ENCODE results near the gene ZNF415. TPM values are rescaled to one million over a fixed set of nuclear protein-coding genes. Genes with fewer than 3 reads are reported as not detected.

ZNF415 gene
- total and polyA plus RNA-seq, 9 of the 15 experiments (the other 6 are each of a cell fraction or from before 2014, with no cell fraction given): 0.06 to 0.82 (median 0.14) TPM; not detected in 2

DNA sequence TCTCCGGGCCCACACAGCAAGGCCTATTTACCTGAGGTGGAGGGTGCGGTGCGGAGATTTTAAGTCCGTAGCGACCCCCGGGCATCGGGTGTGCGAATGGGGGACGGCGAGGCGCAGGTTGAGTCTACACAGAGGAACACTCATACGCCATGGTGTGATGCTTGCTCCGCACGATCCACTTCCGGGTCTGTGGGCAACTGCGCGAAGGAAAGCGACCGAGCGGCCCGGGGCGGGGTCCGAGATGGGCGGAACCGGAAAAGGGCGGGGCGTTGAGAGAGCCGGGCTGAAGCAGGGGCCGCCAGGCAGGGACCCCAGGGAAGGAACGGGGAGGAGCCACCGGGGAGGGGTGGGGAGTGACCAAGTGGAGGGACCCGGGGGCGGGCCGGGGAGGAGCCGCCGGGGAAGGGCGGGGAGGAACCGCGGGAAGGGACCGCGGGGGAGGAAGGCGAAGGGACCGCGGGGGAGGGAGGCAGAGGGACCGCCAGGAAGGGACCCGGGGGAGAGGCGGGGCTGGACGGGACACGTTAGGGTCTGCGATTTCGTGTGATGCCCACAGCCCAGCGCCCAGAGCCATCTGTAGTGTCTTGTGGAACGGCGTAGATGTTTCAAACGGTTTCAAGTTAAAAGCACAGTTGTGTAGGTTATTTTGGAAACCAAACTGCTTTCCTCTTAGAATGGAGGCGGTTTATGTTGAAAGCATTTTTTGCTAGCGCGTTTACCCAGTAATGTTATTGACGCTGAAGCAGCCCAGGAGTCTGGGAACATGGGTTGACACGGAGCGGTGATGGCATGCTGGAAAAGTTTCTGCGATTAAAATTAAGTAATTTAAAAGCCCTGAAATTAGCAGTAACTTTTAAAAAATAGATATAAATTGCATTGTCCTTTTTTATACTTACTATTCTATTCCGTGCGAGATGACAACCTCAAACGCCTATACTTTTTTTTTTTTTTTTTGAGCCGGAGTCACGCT is 29.2 kb downstream of the ZNF415 start, which contains the start of gene ZNF160 (continued):
- peak; percentile 52; the same call in 1 of the 2 replicates for TF ChIP-seq ARID1B (IDR thresholded peaks at IDR 0.05)
- TF ChIP-seq MAZ (CRISPR knock-in tag; conservative IDR thresholded peaks at IDR 0.05 in 1 of 2, IDR thresholded peaks at IDR 0.05 in 1 of 2): peak; percentile 48 to 69; a peak in 2 of 4 replicates
- TF ChIP-seq, protein P1, sequence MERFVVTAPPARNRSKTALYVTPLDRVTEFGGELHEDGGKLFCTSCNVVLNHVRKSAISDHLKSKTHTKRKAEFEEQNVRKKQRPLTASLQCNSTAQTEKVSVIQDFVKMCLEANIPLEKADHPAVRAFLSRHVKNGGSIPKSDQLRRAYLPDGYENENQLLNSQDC (CRISPR knock-in tag; IDR thresholded peaks at IDR 0.05): no peak
- TF ChIP-seq RNF2 (IDR thresholded peaks at IDR 0.05): no peak
- TF ChIP-seq, protein P2, sequence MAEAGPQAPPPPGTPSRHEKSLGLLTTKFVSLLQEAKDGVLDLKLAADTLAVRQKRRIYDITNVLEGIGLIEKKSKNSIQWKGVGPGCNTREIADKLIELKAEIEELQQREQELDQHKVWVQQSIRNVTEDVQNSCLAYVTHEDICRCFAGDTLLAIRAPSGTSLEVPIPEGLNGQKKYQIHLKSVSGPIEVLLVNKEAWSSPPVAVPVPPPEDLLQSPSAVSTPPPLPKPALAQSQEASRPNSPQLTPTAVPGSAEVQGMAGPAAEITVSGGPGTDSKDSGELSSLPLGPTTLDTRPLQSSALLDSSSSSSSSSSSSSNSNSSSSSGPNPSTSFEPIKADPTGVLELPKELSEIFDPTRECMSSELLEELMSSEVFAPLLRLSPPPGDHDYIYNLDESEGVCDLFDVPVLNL (CRISPR knock-in tag; IDR thresholded peaks at IDR 0.05; ENCODE audit: low read depth): no peak
- peak; percentile 47 for TF ChIP-seq SAP30 (IDR thresholded peaks at IDR 0.05; ENCODE audit: borderline replicate concordance, insufficient read depth, low read depth, low read length, poor library complexity, severe bottlenecking)
- TF ChIP-seq, protein P3, sequence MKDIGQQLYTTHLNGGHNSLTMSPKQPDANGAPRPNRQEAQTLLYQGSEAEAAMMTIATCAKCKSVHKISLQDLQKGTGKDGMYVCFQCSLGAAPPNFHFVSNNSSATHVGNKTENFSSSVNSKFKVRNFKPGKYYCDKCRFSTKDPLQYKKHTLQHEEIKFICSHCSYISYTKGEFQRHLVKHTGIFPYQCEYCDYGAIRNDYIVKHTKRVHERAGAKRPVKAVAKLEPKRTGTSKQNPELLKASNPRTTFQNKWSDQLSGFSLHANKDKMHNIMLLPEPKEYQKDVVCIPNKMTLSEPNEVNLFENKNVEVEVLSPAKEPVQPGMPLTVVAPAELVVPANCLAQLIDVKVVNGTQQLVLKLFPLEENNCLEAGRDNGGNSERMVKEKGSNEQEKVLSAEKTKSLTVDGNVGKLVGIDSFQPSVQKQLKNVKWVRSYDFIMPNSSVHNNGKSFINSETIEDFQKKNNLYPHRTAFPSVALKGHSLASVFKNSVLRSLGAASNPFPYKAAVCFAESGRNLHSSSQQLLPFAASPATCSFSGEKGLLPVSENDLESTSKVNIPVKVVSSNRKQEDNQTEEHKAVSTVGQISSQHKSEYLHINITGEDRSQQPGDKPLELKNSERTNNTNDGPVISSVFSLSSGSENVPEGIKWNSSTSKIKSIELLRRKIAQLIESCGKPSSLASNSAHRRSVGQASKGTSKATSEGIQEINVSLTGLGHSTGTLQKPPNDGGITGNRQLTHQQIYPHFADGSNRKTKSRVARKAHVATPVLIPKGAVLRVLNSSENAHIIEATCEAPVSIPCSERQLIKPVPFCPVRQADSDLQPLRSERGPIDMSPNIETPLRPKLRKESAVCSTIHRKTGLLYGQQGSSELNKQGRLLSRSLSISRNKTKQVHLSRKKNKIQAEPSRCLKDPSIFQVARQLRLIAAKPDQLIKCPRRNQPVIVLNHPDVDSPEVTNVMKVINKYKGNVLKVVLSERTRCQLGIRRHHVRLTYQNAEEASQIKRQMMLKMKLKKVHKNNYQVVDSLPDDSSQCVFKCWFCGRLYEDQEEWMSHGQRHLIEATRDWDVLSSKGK (CRISPR knock-in tag; IDR thresholded peaks at IDR 0.05): no peak
- TF ChIP-seq ZNF830 (CRISPR knock-in tag; IDR thresholded peaks at IDR 0.05): no peak
- TF ChIP-seq SIN3A (IDR thresholded peaks at IDR 0.05; ENCODE audit: borderline replicate concordance in 2 of 2, control insufficient read depth in 1 of 2, low read depth in 2 of 2, low read length in 2 of 2): 0 out of 4 replicates have a peak, but pooled peaks of 1 of the 2 experiments have one; percentile 42
- no peak for TF ChIP-seq IRF2 (CRISPR knock-in tag; IDR thresholded peaks at IDR 0.05)
- TF ChIP-seq JUND (IDR thresholded peaks at IDR 0.05; ENCODE audit: borderline replicate concordance, low read depth, low read length): peak; percentile 30; the same call in 1 of the 2 replicates
- TF ChIP-seq JUND (tag; IDR thresholded peaks at IDR 0.05; ENCODE audit: borderline replicate concordance, low read depth, low read length): no peak; the same call in 2 of the 3 replicates
- TF ChIP-seq ZBTB1 (CRISPR knock-in tag; IDR thresholded peaks at IDR 0.05; ENCODE audit: borderline replicate concordance, low read depth): no peak
- TF ChIP-seq, protein P4, sequence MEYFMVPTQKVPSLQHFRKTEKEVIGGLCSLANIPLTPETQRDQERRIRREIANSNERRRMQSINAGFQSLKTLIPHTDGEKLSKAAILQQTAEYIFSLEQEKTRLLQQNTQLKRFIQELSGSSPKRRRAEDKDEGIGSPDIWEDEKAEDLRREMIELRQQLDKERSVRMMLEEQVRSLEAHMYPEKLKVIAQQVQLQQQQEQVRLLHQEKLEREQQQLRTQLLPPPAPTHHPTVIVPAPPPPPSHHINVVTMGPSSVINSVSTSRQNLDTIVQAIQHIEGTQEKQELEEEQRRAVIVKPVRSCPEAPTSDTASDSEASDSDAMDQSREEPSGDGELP (CRISPR knock-in tag; IDR thresholded peaks at IDR 0.05; ENCODE audit: borderline replicate concordance): peak; percentile 56; the same call in 1 of the 2 replicates
- TF ChIP-seq, protein P5, sequence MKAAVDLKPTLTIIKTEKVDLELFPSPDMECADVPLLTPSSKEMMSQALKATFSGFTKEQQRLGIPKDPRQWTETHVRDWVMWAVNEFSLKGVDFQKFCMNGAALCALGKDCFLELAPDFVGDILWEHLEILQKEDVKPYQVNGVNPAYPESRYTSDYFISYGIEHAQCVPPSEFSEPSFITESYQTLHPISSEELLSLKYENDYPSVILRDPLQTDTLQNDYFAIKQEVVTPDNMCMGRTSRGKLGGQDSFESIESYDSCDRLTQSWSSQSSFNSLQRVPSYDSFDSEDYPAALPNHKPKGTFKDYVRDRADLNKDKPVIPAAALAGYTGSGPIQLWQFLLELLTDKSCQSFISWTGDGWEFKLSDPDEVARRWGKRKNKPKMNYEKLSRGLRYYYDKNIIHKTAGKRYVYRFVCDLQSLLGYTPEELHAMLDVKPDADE (conservative IDR thresholded peaks at IDR 0.05; ENCODE audit: control insufficient read depth, low read depth, low read length): 0 out of 2 replicates have a peak, but pooled peaks have one; percentile 57
- no peak for TF ChIP-seq WHSC1 (IDR thresholded peaks at IDR 0.05; ENCODE audit: low read length)

All from K562 (cell line).